ENCODE results near the gene GBF1. TPM values are rescaled to one million over a fixed set of nuclear protein-coding genes. Genes with fewer than 3 reads are reported as not detected.

Gene GBF1
- total RNA-seq, 1 experiment from 2014 or later, result 28.3 TPM

GRCh38 chr10:102382871-102383270 is 137.5 kb downstream of the GBF1 start:
- Histone ChIP-seq H4K20me1 (ENCODE audit: insufficient read depth) (no peaks in the 10 kb centered on the region), H3K9me3 (ENCODE audit: insufficient read depth, low read depth) (no peaks in the 10 kb centered on the region), H3K9me2 (ENCODE audit: insufficient read depth) (no peaks in the 10 kb centered on the region), H3K79me2 (ENCODE audit: low read depth) (no peaks in the 10 kb centered on the region), H3K27me3 (ENCODE audit: insufficient read depth, low read depth) (no peaks in the 10 kb centered on the region), H3K4me2 (no peak overlapping the region), H3F3A (ENCODE audit: insufficient read depth, low read depth) (peaks cover 4% of the 10 kb centered on the region; the same call in 1 of the 2 replicates), H3K4me1 (replicated peaks; ENCODE audit: insufficient read depth) (0 out of 2 replicates have a peak, but pooled peaks cover 4% of the 10 kb centered on the region), H2AFZ (no peak overlapping the region), H3K4me3 (no peak overlapping the region), H3K27ac (no peak overlapping the region), H3K36me3 (ENCODE audit: low read depth) (no peaks in the 10 kb centered on the region)
- DNase-seq, result no peak
- intact Hi-C loops (cut with micrococcal nuclease; ENCODE audit: unreplicated experiment), result no loop called here
- ChIA-PET CTCF (no interaction called here), POLR2A (ENCODE audit: unreplicated experiment) (no interaction called here)
- no peak for TF ChIP-seq CTCF (conservative IDR thresholded peaks at IDR 0.05)
- BruUV-seq (replicated peaks), result no TSS peak

GRCh38 chr10:102384053-102384452 is 138.7 kb downstream of the GBF1 start:
- ChIA-PET CTCF (no interaction called here), POLR2A (ENCODE audit: unreplicated experiment) (no interaction called here)
- Histone ChIP-seq H3K4me1 (replicated peaks; ENCODE audit: insufficient read depth) (no peaks in the 10 kb centered on the region), H3K9me2 (ENCODE audit: insufficient read depth) (no peaks in the 10 kb centered on the region), H3K27ac (no peak overlapping the region), H3K36me3 (ENCODE audit: low read depth) (no peaks in the 10 kb centered on the region), H3K4me3 (no peak overlapping the region), H3F3A (ENCODE audit: insufficient read depth, low read depth) (peaks cover 4% of the 10 kb centered on the region; the same call in 1 of the 2 replicates), H3K9me3 (ENCODE audit: insufficient read depth, low read depth) (no peaks in the 10 kb centered on the region), H3K4me2 (no peak overlapping the region), H3K79me2 (ENCODE audit: low read depth) (no peaks in the 10 kb centered on the region), H3K27me3 (ENCODE audit: insufficient read depth, low read depth) (no peaks in the 10 kb centered on the region), H2AFZ (no peak overlapping the region), H4K20me1 (ENCODE audit: insufficient read depth) (no peaks in the 10 kb centered on the region)
- BruUV-seq (replicated peaks), result no TSS peak
- no peak for TF ChIP-seq EZH2 (IDR thresholded peaks at IDR 0.05; ENCODE audit: low read depth)
- no peak for TF ChIP-seq CTCF (conservative IDR thresholded peaks at IDR 0.05)
- DNase-seq, result no peak
- intact Hi-C loops (cut with micrococcal nuclease; ENCODE audit: unreplicated experiment), result no loop called here

GRCh38 chr10:102384606-102385429 is 139.5 kb downstream of the GBF1 start:
- peak in 1 of 2 experiments; percentile 52 for DNase-seq

More at GRCh38 chr10:102384606-102385429, 139.5 kb downstream of the GBF1 start:
- no peaks in the 10 kb centered on the region for H3K36me3 ChIP-seq (ENCODE audit: low read depth)
- H3K27ac ChIP-seq, result no peak overlapping the region
- no peaks in the 10 kb centered on the region for H3K79me2 ChIP-seq (ENCODE audit: low read depth)
- no peak overlapping the region for H3K4me3 ChIP-seq
- H3K4me2 ChIP-seq, result no peak overlapping the region
- intact Hi-C loops (cut with micrococcal nuclease; ENCODE audit: unreplicated experiment), result no loop called here
- H2AFZ ChIP-seq, result no peak overlapping the region
- no TSS peak for BruUV-seq (replicated peaks)
- TF ChIP-seq CTCF (conservative IDR thresholded peaks at IDR 0.05), result no peak
- TF ChIP-seq EZH2 (IDR thresholded peaks at IDR 0.05; ENCODE audit: low read depth), result no peak
- H4K20me1 ChIP-seq (ENCODE audit: insufficient read depth), result no peaks in the 10 kb centered on the region
- no peaks in the 10 kb centered on the region for H3K9me3 ChIP-seq (ENCODE audit: insufficient read depth, low read depth)
- H3K27me3 ChIP-seq (ENCODE audit: insufficient read depth, low read depth), result no peaks in the 10 kb centered on the region
- POLR2A ChIA-PET (ENCODE audit: unreplicated experiment), result no interaction called here
- H3K4me1 ChIP-seq (replicated peaks; ENCODE audit: insufficient read depth), result no peaks in the 10 kb centered on the region
- no peaks in the 10 kb centered on the region for H3K9me2 ChIP-seq (ENCODE audit: insufficient read depth)
- CTCF ChIA-PET, result interaction anchor here (0.7 kb wide), 1 partner anchor 14 kb away, joined by 3 read pairs; no protein-coding TSS in a partner anchor
- peaks cover 4% of the 10 kb centered on the region; the same call in 1 of the 2 replicates for H3F3A ChIP-seq (ENCODE audit: insufficient read depth, low read depth)
